ENCODE results near the gene DCAF10.
"Not testable (repeated sequence)": the region's sequence is repeated elsewhere in the genome, so short reads cannot be mapped to it uniquely, and the experiment has no call there.

The DCAF10 gene

DNA sequence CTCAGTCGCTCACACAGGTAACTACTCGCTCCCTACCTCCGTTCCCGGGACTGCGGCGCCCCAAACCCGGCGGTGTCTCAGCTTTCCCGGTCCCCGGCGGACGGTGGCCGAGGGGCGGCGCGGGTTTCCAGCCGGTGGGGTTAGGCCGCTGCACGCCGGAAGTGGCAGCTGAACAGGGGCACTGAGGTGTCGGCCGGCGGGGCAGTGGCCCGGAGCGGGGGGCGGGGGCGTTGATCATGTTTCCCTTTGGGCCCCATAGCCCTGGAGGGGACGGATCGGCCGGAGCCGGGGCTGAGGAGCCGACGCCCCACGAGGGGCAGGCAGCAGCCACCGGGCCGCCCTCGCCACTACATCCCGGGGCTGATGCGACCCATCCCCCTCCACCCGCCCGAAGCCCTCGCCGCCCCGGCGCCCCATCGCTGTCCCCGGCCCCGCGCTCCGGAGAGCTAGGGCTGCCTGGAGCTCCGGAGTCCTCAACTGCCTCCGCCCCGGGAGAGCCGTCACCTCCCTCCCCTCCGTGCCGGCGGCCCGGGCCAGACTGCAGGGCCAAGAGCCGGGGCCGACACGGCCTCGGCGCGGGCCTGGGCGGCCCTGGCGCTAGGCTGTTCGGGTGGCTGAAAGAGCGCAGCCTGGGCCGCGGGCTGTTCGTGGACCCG is at the start of gene DCAF10:
Gene DCAF10 (plus strand): TSS at position 167 of the 656 bp plus-strand sequence. CDS start 70 bp downstream, at position 237.
- peak; percentile 81 to 84 for ATAC-seq

DNA sequence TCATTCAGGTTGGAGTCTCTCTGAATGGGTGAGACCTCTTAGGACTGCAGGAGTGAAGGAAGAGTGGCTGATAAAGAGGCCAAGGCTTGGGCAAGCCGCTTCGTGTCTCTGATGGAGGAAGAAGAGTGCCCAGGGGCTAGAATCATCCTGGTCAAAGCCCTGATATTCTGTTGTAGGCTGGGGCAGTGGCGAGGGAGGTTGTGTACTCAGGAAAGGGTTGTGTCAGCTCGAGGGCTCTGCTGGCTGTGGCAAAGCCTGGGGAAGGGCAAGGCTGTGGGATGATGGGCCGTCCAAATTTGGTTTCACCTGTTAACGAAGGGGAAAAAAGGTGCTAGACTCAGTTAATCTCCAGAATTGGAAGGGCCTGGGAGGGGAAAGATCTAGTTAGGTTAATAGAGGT is 49.4 kb upstream of the DCAF10 start:
- no peak for ATAC-seq

- ATAC-seq = not testable (repeated sequence)
Measured at GRCh38 chr9:37751704-37752103, 48.9 kb upstream of the DCAF10 start.

GRCh38 chr9:37752112-37752511 is 48.5 kb upstream of the DCAF10 start:
- not testable (repeated sequence) for ATAC-seq

DNA sequence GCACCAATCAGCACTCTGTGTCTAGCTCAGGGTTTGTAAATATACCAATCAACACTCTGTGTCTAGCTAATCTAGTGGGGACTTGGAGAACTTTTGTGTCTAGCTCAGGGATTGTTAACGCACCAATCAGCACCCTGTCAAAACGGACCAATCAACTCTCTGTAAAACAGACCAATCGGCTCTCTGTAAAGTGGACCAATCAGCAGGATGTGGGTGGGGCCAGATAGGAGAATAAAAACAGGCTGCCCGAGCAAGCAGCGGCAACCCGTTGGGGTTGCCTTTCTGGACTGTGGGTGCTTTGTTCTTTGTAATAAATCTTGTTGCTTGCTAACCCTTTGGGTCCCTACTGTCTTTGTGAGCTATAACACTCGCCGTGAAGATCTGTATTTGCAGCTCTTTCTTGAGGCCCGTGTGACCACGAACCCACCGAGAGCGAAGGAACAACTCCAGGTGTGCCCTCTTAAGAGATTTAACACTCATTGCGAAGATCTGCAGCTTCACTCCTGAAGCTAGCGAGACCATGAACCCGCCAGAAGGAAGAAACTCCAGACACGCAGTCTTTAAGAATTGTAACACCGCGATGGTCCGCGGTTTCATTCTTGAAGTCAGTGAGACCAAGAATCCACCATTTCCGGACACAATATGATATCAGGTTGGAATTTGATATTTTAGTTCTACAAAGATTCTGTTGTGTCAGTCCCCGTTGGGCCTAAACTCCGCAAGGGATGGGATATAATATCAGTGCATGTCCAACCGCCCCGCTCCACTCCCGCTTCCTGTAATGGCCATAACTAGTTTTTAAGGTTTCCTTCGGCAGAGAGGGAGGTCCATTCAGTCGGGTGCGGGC is 47.7 kb upstream of the DCAF10 start:
- no peak for ATAC-seq

- peak; percentile 87 to 94 for ATAC-seq
Measured at GRCh38 chr9:37753489-37754190, 47.0 kb upstream of the DCAF10 start, which contains the start of gene TRMT10B. TSS of gene TRMT10B (plus strand) at chr9:37753805. CDS start at chr9:37761932, 8,127 bp downstream.

GRCh38 chr9:37758747-37759146 is 41.9 kb upstream of the DCAF10 start:
- ATAC-seq = no peak

DNA sequence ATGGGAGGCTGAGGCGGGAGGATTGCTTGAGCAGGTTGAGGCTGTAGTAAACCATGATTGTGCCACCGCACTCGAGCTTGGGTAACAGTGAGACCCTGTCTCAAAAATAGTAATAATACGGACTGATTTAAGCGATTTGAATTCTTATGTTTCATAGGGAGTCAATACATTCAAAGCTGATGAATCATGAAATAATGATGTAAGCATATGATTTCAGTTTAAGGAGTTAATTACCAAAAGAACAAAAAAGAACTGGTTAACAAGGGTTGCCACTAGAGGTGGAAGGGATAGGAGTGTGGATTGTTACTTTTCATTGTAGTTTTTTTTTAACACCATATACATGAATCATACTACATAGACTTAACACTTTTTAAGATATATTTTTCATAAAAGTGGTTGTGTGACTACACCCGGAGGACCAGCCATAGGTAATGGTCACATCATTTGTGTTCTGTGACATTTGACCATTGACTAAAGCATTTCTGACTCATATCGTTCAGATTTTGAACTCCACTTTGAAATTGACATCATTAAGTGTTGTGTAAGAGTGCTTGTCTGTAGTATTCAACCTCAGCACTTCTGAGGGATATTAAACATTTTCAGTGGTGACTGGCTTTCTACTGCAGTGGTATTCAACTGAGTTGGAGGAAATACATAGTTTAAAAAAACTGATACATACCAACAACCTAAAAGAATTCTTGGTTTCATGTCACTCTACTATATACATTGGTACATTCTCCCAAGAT is 40.0 kb upstream of the DCAF10 start:
- no peak for ATAC-seq

DNA sequence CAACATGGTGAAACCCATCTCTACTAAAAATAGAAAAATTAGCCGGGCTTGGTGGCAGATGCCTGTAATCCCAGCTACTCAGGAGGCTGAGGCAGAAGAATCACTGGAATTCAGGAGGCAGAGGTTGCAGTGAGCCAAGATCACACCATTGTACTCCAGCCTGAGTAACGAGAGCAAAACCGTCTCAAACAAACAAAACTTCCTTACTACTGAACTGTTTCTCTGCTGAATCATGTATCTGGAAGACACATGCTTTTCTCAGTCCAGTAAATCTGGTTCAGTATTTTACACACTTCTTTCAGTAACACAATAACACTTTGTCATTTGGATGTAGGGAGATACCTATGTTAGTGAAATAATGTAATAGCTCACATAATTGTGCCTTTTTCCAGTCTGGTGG is 39.1 kb upstream of the DCAF10 start:
- ATAC-seq = no peak

DNA sequence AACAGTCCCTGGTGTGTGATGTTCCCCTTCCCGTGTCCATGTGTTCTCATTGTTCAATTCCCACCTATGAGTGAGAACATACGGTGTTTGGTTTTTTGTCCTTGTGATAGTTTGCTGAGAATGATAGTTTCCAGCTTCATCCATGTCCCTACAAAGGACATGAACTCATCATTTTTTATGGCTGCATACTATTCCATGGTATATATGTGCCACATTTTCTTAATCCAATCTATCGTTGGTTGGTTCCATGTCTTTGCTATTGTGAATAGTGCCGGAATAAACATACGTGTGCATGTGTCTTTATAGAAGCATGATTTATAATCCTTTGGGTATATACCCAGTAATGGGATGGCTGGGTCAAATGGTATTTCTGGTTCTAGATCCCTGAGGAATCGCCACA is 35.3 kb upstream of the DCAF10 start:
- not testable (repeated sequence) for ATAC-seq

GRCh38 chr9:37769306-37769705 is 31.3 kb upstream of the DCAF10 start:
- no peak for ATAC-seq

- no peak for ATAC-seq
Measured at GRCh38 chr9:37769995-37770394, 30.6 kb upstream of the DCAF10 start.

GRCh38 chr9:37775216-37775919 is 25.2 kb upstream of the DCAF10 start:
- no peak for ATAC-seq

GRCh38 chr9:37776328-37776727 is 24.3 kb upstream of the DCAF10 start:
- no peak for ATAC-seq

GRCh38 chr9:37778534-37778933 is 22.1 kb upstream of the DCAF10 start:
- no peak for ATAC-seq

DNA sequence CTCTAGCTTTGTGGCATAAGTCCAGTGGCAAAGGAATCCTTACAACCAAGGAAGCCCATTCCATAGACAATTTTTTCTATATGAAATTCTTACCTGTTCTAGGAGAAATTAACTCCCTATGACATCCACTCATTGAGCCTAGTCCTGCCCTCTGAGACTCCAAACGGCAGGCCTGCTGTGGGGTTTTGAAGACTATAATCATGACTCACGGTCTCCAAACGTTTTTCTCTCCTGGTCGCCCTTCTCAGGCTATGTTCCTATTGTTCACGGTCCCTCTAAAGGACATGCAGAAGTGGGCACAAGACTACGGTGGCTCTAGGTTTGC is 16.3 kb upstream of the DCAF10 start:
- peak; percentile 6 to 12 for ATAC-seq

DNA sequence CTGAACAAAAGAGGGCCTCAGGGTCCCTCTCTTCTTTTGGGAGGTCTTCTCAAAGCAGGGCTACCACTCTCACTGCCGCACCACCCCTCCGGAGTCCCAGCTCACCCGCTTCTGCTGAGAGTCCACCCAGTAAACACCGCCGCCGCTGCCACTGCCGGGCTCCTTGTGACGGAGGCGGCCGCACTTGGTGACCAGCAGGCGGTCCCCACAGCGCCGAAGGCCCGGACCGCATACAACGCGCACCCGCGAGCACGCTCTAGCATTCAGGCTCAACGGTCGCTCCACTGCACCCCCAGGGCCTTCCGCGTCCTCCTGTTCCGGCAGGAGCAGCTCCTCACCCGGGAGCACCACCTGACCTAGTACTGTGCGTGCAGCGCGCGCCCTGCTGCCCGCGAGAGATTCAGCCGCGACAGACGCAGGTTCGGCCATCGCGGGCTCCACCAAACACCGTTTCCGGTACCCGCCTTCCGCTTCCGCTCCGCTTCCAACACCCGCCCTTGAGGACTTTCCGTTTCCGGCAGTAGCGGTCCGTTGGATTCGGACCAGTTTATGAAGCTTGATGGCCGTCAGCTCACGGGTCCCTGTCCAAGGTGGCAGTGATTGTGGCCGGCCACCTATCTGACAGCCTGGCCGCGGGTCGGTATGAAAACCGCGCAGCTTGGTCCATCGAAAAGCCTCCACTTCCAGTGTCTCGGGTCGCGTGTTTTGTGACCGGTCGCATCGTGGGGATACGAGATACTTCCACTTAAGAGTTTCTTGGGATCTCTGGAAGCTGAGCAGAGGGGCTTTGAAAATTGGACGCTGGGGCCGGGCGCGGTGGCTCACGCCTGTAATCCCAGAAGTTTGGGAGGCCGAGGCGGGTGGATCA is 15.7 kb upstream of the DCAF10 start, which contains the start of gene EXOSC3:
Gene EXOSC3 (minus strand): TSS at position 449 of the 868 bp plus-strand sequence. CDS start 20 bp downstream, at position 429.
- ATAC-seq = peak; percentile 92

- no peak for ATAC-seq
Measured at GRCh38 chr9:37787059-37787458, 13.5 kb upstream of the DCAF10 start.

DNA sequence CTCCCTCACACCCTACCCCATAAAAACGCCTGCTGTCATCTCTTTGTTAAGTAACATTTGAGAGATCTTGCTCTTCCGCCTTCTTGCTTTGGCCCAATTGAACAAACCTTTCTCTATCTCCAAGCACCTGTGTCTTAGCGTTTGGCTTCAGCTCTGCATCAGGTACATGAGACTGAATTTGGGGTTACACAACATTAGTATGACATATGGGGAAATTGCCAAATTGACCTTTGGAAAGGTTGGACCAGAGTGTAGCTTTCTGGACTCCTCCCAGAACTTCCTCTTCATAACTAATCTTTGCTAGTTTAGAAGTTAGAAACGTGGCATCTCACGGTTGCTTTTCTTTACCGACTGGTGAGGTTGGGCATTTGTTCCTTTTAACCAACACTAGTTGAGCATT is 12.3 kb upstream of the DCAF10 start:
- ATAC-seq = no peak

DNA sequence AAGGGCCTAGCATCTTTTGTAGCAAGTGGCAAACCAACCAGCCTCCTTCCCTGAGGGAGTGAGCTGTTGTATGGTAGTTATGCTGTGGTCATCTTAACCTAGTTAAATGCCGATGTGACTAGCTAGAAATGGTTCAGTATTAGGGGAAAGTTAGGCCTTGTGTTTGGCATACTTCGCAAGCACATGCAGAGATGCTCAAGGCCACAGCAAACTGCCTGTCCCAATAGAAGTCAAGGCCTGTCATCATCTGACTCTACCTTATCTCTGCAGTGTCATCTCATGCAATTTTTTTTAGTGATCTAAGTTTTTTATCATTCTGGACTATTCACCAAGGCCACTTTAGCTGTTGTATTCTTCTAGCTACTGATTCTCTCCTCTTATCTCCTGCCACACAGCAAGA is 10.5 kb upstream of the DCAF10 start:
- ATAC-seq = no peak

- no peak for ATAC-seq
Measured at GRCh38 chr9:37792122-37792521, 8.5 kb upstream of the DCAF10 start.

Measured in activated CD4-positive, CD25-positive, alpha-beta regulatory T cell treated with anti-CD3 and anti-CD28 coated beads, Interleukin-2, amount 50 U/mL, for 24 hours (primary cell).